Fibroblast of peridontal ligament (primary cell): ENCODE measurements around the gene GALM.
"Not testable (repeated sequence)": the region's sequence is repeated elsewhere in the genome, so short reads cannot be mapped to it uniquely, and the experiment has no call there.

Experiments
- DNase-seq: peaks from one replicate; pipeline ENCODE4 v3.0.0-alpha.2; 2010; ENCODE audit errors: extremely low read depth

GALM gene

DNA sequence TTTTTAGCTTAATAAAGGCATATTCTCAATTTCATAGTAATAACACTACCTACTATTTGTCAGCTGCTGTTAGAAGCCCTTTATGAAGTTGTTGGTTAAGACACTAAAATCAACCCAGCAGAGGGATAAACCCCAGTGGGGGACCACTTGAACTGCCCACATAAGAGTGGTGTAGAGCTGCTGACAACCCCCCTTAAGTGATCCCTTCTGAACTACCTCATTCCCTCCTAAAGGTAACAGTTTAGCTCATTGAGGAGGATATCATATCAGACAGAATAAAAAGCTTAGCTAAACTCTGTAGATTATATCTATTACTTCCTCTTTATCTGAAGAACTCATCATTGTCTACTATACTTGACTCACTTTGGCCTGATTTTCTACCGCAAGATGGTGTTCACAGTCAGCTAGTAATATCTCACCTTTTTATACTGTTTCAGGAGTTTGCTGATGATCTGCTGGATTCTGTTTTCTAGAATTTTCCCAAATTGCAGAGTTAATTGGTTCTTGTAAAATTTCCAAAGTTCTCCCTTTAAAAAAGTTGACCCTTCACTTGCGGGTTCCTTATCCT lies 16.2 kb downstream of the GALM start:
- DNase-seq = no peak

GRCh38 chr2:38682620-38683019 lies 16.7 kb downstream of the GALM start:
- not testable (repeated sequence) for DNase-seq

- DNase-seq = no peak
Measured at GRCh38 chr2:38683766-38684165, 17.9 kb downstream of the GALM start.

DNA sequence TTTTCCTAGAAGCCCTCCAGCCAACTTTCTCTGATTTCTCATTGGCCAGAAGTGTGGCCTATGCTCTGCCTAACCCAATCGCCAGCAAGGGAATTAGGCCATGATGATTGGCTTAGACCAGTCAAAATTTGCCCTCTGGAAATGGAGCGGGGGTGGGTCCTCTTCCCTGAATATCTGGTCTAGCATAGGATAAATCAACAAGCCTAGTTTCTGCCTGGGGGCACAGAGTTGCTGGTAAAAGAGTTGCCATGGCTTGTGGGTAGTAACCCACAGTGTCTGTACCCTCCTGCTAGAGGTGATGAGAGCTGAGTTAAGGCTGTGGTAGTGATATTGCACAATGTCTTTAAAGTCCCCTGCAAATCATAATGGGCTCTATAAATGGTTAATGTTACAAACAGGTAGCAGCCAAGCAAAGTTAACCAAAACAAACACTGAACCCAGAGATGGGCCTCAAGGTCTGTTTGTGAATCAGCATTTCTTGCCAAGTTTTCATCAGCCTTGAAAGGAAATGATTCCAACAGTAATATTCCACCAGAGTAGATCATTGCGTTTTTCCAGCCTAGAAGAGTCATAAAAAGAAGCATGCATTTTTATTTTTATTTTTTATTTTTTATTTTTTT lies 19.3 kb downstream of the GALM start:
- DNase-seq = no peak

DNA sequence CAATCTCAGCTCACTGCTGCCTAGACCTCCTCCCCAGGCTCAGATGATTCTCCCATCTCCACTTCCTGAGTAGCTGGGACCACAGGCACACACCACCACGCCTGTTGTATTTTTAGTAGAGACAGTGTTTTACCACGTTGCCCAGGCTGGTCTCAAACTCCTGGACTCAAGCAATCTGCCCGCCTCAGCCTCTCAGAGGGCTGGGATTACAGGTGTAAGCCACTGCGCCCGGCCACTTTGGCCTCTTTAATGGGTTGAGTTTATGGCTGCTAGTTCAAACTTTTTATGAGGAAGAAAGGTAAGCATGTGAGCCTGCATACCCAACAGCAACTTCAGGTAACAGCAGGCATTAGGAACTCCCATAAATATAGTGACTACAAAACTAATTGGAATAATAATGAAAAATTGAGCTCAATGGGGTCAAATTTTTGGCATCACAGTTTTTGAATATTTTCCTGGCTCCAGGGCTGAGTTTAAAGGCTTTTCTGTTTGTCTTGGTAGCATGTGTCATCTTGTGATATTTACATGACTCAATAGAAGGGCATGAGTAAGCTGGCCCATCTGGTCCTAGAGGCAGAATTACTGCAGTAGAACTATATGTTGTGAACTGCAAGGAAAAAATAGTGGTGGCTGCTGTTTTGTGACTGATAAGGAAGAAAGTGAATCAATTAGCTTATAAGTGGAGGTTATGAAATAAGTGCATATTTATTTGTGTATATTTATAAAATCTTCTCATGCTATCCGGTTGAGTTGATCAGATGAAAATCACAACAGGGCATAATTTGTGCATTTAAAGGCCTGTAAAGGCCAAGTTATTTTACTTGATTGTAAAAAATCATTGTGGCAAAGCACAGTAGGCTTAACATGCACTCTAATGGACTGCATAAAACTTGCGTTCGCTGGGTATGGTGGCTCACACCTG lies 24.8 kb downstream of the GALM start:
- peak; percentile 92 for DNase-seq

DNA sequence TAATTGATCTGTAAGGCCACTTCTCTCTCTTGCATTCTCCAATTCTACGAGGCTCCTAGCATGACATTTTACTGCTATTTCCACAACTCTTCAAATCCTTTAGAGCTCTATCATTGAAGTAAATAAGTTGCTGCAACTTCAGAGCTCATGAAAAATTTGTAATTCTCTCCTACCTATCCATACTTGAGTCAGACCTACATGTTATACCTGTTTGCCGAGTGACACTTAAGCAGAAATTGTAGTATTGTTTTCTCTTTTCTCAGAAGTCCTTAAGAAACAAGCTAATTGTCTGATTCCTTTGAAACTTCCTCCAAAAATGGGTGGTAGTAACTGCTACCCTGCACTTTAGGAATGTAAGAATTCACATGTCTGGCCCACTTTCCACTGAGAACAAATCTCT lies 26.1 kb downstream of the GALM start:
- no peak for DNase-seq

- DNase-seq = no peak
Measured at GRCh38 chr2:38692636-38693318, 26.9 kb downstream of the GALM start.

DNA sequence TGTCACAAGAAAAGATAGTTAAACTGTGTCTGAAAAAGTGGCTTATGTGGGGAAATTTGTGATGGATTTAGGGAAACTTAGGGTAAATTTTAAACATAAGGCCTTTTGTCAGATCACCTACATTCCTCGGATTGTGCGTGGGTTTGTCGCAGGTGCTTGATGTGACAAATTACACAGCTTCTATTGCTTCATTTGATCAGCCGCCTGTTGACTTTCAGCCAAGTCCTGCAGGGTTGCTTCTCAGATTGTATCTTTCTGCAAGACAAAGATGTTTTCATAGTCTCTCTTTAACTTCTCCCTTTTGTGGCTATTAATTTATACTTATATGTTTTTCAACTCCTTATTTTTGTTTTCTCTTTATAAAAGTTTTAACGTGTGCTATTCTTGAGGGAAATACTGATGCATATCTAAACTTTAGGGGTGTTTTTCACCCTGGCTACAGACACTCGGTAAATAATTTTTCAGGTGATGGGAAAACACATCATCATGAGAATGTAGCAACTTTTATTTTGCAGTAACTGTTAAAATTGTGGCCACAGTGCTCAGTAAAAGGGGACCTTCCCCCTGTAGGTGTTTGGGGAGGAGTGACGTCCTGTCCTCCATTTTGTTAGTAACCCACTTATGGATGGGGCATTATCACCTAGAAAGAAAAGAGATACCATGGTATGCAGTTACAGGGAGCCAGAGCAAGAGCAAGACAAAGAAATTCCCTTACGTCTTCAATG lies 31.4 kb downstream of the GALM start:
- no peak for DNase-seq

DNA sequence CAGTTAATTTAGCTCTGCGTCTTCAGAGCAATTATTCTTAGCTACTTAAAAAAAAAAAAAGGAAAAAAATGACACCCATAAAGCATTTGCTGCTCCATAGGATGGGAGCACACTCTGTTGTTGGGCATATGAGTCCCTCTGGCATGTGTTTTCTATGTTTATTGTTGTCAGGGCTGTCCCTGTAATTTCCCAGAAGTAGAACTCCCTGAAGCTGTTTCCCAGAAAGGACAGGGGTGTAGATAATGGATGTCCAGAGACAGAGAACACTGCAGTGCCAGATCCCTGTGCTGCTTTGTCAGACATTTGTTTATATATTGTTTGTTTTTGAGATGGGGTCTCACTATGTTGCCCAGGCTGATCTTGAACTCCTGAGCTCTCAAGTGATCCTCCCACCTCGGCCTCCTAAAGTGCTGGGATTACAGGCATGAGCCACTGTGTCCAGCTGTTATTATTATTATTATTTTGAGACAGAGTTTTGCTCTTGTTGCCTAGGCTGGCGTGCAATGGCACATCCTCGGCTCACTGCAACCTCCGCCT lies 32.6 kb downstream of the GALM start:
- no peak for DNase-seq

DNA sequence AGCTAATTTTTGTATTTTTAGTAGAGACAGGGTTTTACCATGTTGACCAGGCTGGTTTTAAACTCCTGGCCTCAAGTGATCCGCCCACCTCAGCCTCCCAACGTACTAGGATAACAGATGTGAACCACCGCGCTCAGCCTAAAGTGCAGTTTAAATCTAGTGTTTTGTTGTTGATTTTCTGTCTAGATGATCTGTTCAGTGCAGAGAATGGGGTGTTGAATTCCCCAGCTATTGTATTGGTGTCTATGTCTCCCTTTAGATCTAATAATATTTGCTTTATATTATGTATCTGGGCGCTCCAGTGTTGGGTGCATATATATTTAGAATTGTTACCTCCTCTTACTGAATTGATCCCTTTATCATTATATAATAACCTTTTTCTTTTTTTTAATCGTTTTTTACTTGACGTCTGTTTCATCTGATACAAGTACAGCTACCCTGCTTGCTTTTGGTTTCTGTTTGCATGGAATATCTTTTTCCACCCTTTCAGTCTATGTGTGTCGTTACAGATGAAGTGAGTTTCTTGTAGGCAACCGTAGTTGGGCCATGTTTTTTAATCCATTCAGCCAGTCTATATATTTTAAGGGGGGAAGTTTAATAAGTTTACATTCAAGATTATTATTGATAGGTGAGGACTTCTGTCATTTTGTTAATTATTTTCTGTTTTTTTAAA lies 34.3 kb downstream of the GALM start:
- no peak for DNase-seq

DNA sequence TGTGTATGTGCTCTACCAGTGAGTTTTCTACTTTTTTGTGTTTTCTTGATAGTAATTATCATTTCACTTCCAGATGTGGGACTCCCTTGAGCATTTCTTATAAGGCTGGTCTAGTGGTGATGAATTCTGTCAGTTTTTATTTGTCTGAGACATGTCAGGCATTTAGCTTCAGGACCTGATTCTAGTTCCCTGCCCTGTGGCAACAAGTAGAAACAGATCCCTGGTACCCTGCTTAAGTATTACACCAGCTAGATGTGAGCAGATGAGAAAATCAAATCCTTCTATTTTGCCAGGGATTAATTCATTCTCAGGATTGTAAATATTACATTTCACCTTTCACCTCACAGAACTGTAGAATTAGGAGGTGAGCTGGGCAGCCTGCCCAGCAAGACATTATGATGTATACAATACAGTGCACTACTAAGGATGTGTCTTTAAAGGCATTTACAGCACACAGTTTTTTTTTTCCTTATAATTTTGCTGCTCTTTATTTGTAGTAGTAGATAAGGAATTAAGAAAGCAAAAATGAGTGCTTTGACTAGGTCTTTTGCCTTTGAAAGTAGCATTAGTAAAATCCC lies 35.1 kb downstream of the GALM start:
- DNase-seq = no peak

GRCh38 chr2:38701542-38701941 lies 35.6 kb downstream of the GALM start:
- DNase-seq = no peak

DNA sequence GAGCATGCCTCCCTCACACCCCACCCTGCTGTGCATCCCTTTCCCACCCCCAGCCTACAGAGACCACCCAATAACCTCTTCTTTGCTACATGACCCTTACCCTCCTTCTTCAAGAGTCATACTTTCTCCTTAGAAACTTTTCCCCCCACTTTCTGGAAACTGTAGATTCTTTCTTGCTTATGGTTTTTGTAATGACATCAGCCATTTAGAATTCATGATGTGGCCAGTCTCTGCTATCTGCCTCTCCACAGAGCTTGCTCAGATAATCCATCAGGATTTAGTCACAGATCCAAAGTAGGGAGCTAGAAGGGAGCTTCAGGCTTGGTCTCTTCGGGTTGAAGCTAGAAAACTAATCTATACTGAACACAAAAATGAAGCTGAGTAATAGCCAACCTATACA lies 36.5 kb downstream of the GALM start:
- DNase-seq = peak; percentile 93

GRCh38 chr2:38703336-38703735 lies 37.4 kb downstream of the GALM start:
- DNase-seq = peak; percentile 24

DNA sequence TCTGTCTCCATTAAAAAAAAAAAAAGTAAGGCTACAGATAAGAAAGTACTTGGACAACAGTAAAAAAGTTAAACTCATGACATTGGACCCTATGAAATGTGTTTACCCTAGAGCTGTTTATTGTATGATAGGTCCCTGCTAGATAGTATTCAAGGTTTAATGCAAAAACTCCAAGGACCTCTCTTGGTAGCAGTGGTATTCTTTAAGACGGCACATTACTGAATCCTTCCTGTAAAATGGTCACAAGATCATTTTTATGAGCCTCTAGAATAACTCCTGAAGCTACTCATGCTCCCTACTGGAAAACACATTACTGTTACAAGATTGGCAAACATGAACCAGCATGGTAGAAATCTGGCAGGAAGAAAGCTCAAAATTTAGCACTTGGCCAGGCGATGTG lies 38.8 kb downstream of the GALM start:
- DNase-seq = no peak

GRCh38 chr2:38706846-38707345 lies 41.0 kb downstream of the GALM start:
- no peak for DNase-seq

DNA sequence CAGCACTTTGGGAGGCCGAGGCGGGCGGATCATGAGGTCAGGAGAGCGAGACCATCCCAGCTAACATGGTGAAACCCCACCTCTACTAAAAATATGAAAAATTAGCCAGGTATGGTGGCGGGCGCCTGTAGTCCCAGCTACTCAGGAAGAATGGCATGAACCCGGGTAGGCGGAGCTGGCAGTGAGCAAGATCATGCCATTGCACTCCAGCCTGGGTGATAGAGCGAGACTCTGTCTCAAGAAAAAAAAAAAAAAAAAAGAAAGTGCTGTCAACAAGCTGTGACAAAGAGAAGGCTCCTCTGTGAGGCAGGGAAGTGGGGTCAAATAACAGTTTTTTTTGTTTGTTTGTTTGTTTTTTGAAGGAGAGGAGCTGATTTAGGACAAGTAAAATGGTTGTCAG lies 42.6 kb downstream of the GALM start:
- not testable (repeated sequence) for DNase-seq

GRCh38 chr2:38708900-38709566 lies 43.1 kb downstream of the GALM start:
- no peak for DNase-seq

DNA sequence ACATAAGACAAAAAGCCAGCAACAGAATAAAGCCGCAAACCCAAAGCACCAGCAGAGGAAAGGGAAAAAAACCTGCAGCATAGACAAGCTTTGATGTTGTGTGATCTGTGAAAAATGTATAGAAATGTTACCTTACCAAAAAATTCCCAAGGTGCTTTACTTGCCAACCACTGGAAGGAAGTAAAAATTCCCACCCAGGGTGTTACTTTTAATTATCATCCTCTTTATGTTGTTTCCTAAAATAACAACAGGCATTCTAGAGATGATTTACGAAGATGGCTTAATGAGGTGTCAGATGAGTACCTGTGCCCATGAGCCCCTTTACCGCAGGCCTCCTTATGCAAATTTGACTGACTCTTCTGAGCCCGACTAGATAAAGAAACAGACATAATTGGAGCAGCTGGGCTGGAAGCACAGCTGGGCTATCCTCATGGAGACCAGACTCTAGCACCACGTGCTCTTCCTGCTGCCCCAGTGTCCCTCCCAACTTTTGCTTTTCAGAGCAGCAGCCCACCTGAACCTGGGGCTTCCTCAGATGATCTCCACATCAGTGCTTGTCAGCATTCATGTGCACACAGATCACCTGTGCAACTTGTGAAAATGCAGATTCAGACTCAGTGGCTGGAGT lies 43.8 kb downstream of the GALM start:
- DNase-seq = no peak
